ENCODE results near the gene PPP2R2B. TPM values are rescaled to one million over a fixed set of nuclear protein-coding genes. Genes with fewer than 3 reads are reported as not detected.

PPP2R2B gene
- total and polyA plus RNA-seq, 11 donors = 0.03 to 2.9 (median 0.30) TPM; not detected in 1

DNA sequence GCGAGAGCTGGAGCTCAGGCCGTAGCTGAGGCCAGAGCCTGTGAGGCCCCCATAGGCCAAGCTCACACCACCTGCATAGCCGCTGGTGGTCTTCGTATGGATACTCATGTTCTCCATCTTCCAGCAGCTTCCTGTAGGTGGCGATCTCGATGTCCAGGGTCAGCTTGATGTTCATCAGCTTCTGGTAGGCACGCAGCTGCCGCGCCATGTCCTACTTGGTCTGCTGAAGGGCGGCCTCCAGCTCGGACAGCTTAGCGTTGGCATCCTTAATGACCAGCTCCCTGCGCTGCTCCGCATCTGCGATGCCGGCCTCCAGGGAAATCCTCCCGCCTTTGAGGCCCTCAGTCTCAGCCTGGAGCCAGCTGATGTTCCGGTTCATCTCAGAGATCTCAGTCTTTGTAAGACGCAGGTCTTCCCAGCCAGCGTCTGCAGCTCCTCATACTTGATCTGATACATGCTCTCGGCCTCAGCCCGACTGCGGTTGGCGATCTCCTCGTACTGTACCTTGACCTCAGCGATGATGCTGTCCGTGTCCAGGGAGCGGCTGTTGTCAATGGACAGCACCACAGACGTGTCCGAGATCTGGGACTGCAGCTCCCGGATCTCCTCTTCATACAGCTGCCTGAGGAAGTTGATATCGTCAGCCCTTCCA is 172.1 kb downstream of the PPP2R2B start:
- H3K27ac ChIP-seq = no peak overlapping the region
- H3K36me3 ChIP-seq = no peaks in the 10 kb centered on the region
- H3K4me1 ChIP-seq = no peaks in the 10 kb centered on the region
- H3K27me3 ChIP-seq = no peaks in the 10 kb centered on the region
- ATAC-seq (no peak), DNase-seq (no peak)
- no peaks in the 10 kb centered on the region for H3K9me3 ChIP-seq
- H3K4me3 ChIP-seq = no peak overlapping the region
- 92 to 95% (median 92%) methylated on average over 32 of the region's 32 CpGs for WGBS, 4 donors
- no peak for TF ChIP-seq POLR2A (IDR thresholded peaks at IDR 0.05)
- TF ChIP-seq, protein P1, sequence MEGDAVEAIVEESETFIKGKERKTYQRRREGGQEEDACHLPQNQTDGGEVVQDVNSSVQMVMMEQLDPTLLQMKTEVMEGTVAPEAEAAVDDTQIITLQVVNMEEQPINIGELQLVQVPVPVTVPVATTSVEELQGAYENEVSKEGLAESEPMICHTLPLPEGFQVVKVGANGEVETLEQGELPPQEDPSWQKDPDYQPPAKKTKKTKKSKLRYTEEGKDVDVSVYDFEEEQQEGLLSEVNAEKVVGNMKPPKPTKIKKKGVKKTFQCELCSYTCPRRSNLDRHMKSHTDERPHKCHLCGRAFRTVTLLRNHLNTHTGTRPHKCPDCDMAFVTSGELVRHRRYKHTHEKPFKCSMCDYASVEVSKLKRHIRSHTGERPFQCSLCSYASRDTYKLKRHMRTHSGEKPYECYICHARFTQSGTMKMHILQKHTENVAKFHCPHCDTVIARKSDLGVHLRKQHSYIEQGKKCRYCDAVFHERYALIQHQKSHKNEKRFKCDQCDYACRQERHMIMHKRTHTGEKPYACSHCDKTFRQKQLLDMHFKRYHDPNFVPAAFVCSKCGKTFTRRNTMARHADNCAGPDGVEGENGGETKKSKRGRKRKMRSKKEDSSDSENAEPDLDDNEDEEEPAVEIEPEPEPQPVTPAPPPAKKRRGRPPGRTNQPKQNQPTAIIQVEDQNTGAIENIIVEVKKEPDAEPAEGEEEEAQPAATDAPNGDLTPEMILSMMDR (IDR thresholded peaks at IDR 0.05) = no peak
- intact Hi-C loops (cut with DNase I) = no loop called here

- intact Hi-C loops (cut with DNase I) = no loop called here
- H3K27me3 ChIP-seq = no peaks in the 10 kb centered on the region
- DNase-seq (no peak), ATAC-seq (no peak)
- H3K36me3 ChIP-seq = no peaks in the 10 kb centered on the region
- TF ChIP-seq, protein P1 (IDR thresholded peaks at IDR 0.05) = no peak
- no peak for TF ChIP-seq POLR2A (IDR thresholded peaks at IDR 0.05)
- 73 to 87% (median 83%) methylated on average over 4 of the region's 4 CpGs for WGBS, 4 donors
- H3K4me1 ChIP-seq = no peaks in the 10 kb centered on the region
- H3K4me3 ChIP-seq = no peak overlapping the region
- H3K9me3 ChIP-seq = no peaks in the 10 kb centered on the region
- no peak overlapping the region for H3K27ac ChIP-seq
Observed at GRCh38 chr5:146704949-146705665, 173.4 kb downstream of the PPP2R2B start.

DNA sequence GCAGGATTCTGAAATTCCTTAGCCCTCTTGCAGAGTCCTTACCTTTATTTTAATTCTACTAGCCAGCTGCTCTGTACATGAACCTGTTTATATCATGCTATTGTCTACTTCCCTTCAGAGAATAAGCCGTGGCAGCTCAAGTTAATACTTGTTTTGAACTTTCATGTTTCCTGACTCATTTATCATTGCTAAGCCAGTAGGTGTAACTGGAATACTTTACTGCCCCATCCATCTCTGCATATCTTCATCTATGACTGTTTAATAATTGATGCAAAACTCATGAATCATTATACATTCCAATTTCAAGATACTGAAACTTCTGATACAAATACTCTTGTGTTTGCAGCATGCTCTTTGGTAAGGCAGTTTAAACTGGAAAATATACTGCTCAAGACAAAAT is 174.7 kb downstream of the PPP2R2B start:
- 59 to 79% (median 61%) methylated on average over 1 of the region's 1 CpG for WGBS, 4 donors
- TF ChIP-seq, protein P1 (IDR thresholded peaks at IDR 0.05) = no peak
- no peak for TF ChIP-seq POLR2A (IDR thresholded peaks at IDR 0.05)
- H3K27ac ChIP-seq = no peak overlapping the region
- ATAC-seq (no peak), DNase-seq (no peak)
- no peaks in the 10 kb centered on the region for H3K9me3 ChIP-seq
- intact Hi-C loops (cut with DNase I) = no loop called here
- peaks cover 0 to 5% (median 0%) of the 10 kb centered on the region in 12 donors for H3K4me1 ChIP-seq
- no peak overlapping the region for H3K4me3 ChIP-seq
- no peaks in the 10 kb centered on the region for H3K27me3 ChIP-seq
- H3K36me3 ChIP-seq = no peaks in the 10 kb centered on the region

DNA sequence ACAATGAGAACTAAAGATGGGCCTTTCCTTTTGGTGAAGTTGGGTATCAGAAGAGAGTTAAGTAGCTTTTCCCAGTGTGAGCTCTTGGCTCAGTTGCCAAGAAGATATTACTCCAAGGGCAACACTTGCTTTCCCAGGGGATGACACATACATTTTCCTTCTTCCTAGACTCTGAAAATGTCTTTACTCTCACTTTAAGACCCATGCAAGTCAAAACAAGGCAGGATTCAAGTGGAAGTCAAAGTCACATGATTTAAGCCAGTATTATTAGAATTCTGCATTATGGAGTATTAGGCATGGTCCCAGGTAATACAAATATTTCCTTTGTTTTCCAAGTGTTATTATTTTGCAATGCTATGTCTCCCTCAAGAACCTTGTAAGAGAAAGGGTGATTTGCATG is 175.1 kb downstream of the PPP2R2B start:
- Histone ChIP-seq H3K4me1 (peaks cover 0 to 5% (median 0%) of the 10 kb centered on the region in 12 donors), H3K4me3 (no peak overlapping the region), H3K36me3 (no peaks in the 10 kb centered on the region), H3K27me3 (no peaks in the 10 kb centered on the region), H3K27ac (no peak overlapping the region), H3K9me3 (no peaks in the 10 kb centered on the region)
- no peak for ATAC-seq
- DNase-seq = no peak
- TF ChIP-seq, protein P1 (IDR thresholded peaks at IDR 0.05) = no peak
- TF ChIP-seq POLR2A (IDR thresholded peaks at IDR 0.05) = no peak
- intact Hi-C loops (cut with DNase I) = no loop called here

Measured in heart left ventricle (tissue), 16 donors.